HFFc6 (cell line): ENCODE measurements around the gene NPEPL1. TPM values are rescaled to one million over a fixed set of nuclear protein-coding genes. Genes with fewer than 3 reads are reported as not detected.

Experiments used
- DNase-seq: peaks from one replicate; pipeline ENCODE4 v3.0.0-alpha.2; 2018
- H3K27ac Mint-ChIP-seq: 2 replicates; pipeline ENCODE4 v1.8.0; 2020; ENCODE audit warnings: mild to moderate bottlenecking, mixed read lengths
- H3K27me3 Mint-ChIP-seq: 2 replicates; pipeline ENCODE4 v1.8.0; 2021; ENCODE audit warnings: mild to moderate bottlenecking, moderate library complexity, mixed read lengths; ENCODE audit not compliant: insufficient read depth
- H3K36me3 Mint-ChIP-seq: 2 replicates; pipeline ENCODE4 v1.8.0; 2021; ENCODE audit warnings: low read depth, mixed read lengths
- H3K4me1 Mint-ChIP-seq: 2 replicates; pipeline ENCODE4 v1.8.0; 2020; ENCODE audit warnings: low read depth, mixed read lengths
- H3K4me3 Mint-ChIP-seq: 2 replicates; pipeline ENCODE4 v1.8.0; 2020; ENCODE audit warnings: mild to moderate bottlenecking, moderate library complexity, mixed read lengths
- H3K9me3 Mint-ChIP-seq: 2 replicates; pipeline ENCODE4 v1.8.0; 2020; ENCODE audit warnings: mild to moderate bottlenecking, mixed read lengths
- CTCF ChIP-seq: fragments of 200-600 bp; sonication (generic); IDR thresholded peaks from 2 replicates; pipeline ENCODE4 v1.5.0; 2021; ENCODE audit warnings: antibody characterized with exemption, mild to moderate bottlenecking
- total RNA-seq, 6 experiments: library from RNA; stranded (reverse); fragmentation: NEBNext Ultra II Directional; extraction: Animal tissue kit (Norgen Biotek cat#: 25700); gene quantifications; 2 replicates in 1 of 6; 3 replicates in 5 of 6; pipeline ENCODE4 v1.2.3, GENCODE V29; 2021

NPEPL1 gene
- total RNA-seq, 6 experiments from 2014 or later = 12.0 to 17.8 (median 12.6) TPM

GRCh38 chr20:58740356-58741308, 48.0 kb downstream of the NPEPL1 start:
- no peak overlapping the region for H3K27ac Mint-ChIP-seq
- no peaks in the 10 kb centered on the region for H3K4me1 Mint-ChIP-seq
- no peak for TF ChIP-seq CTCF
- H3K4me3 Mint-ChIP-seq = no peak overlapping the region
- H3K36me3 Mint-ChIP-seq = no peaks in the 10 kb centered on the region
- no peaks in the 10 kb centered on the region for H3K9me3 Mint-ChIP-seq
- H3K27me3 Mint-ChIP-seq = peaks cover 34% of the 10 kb centered on the region
- no peak for DNase-seq

GRCh38 chr20:58741384-58741783, 48.8 kb downstream of the NPEPL1 start:
- H3K4me3 Mint-ChIP-seq = no peak overlapping the region
- TF ChIP-seq CTCF = no peak
- no peak for DNase-seq
- peaks cover 41% of the 10 kb centered on the region for H3K27me3 Mint-ChIP-seq
- H3K27ac Mint-ChIP-seq = no peak overlapping the region
- no peaks in the 10 kb centered on the region for H3K4me1 Mint-ChIP-seq
- H3K36me3 Mint-ChIP-seq = no peaks in the 10 kb centered on the region
- H3K9me3 Mint-ChIP-seq = no peaks in the 10 kb centered on the region

- H3K4me1 Mint-ChIP-seq = no peaks in the 10 kb centered on the region
- TF ChIP-seq CTCF = no peak
- no peaks in the 10 kb centered on the region for H3K9me3 Mint-ChIP-seq
- DNase-seq = no peak
- H3K27me3 Mint-ChIP-seq = peaks cover 56% of the 10 kb centered on the region
- no peaks in the 10 kb centered on the region for H3K36me3 Mint-ChIP-seq
- H3K27ac Mint-ChIP-seq = no peak overlapping the region
- no peak overlapping the region for H3K4me3 Mint-ChIP-seq
Measured at GRCh38 chr20:58742668-58743566, 50.3 kb downstream of the NPEPL1 start.

- H3K9me3 Mint-ChIP-seq = no peaks in the 10 kb centered on the region
- H3K36me3 Mint-ChIP-seq = no peaks in the 10 kb centered on the region
- TF ChIP-seq CTCF = no peak
- DNase-seq = no peak
- no peak overlapping the region for H3K27ac Mint-ChIP-seq
- peaks cover 59% of the 10 kb centered on the region for H3K27me3 Mint-ChIP-seq
- no peaks in the 10 kb centered on the region for H3K4me1 Mint-ChIP-seq
- no peak overlapping the region for H3K4me3 Mint-ChIP-seq
Measured at GRCh38 chr20:58743929-58744534, 51.4 kb downstream of the NPEPL1 start.

- TF ChIP-seq CTCF = no peak
- H3K27me3 Mint-ChIP-seq = peaks cover 59% of the 10 kb centered on the region
- no peak overlapping the region for H3K4me3 Mint-ChIP-seq
- no peaks in the 10 kb centered on the region for H3K4me1 Mint-ChIP-seq
- H3K27ac Mint-ChIP-seq = no peak overlapping the region
- no peak for DNase-seq
- H3K36me3 Mint-ChIP-seq = no peaks in the 10 kb centered on the region
- H3K9me3 Mint-ChIP-seq = no peaks in the 10 kb centered on the region
Measured at GRCh38 chr20:58744836-58745235, 52.2 kb downstream of the NPEPL1 start.
